Measurements from ENCODE around the gene TRNAU1AP. TPM values are rescaled to one million over a fixed set of nuclear protein-coding genes. Genes with fewer than 3 reads are reported as not detected.

TRNAU1AP gene
- total RNA-seq, 1 donor from 2014 or later: 11.9 TPM

DNA sequence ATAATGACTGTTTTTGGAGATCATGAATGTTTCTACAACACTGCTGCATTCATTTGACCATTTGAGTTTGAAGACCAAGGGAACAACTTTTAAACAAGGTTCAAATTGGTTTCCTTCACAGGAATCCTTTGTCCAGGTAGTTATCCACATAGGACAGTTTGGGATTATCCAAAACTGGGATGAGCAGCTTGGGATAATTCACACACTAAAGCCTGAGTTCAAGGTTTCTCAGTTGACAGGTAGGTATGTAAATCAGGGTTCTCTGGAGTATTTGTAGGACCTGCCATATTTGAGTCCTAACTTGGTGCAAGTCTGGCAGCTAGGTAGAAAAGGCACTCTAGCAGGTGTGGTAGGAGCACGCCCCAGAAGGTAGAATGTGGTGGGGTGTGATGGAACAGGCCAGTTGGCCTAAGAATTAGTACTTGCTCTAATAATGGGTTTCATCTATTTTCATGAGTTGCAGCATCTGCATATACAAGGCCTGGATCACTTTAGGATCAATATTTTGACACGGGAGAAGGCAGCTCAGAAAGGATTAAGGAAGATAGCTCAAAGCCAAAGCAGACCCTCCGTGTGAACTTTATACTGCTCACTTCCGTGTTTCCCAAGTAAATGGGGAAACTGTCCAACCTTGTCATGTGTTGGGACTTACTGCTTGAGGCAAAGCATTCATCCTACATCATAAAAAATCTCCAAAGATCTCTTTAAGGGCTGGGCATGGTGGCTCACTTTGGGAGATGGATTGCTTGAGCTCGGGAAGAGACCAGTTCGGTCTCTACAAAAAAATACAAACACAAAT lies 25.1 kb downstream of the TRNAU1AP start:
- H3K36me3 ChIP-seq (ENCODE audit: control insufficient read depth, insufficient read depth, low read length): peaks cover 1% of the 10 kb centered on the region
- DNase-seq (ENCODE audit: low read depth): no peak
- TF ChIP-seq, protein P1, sequence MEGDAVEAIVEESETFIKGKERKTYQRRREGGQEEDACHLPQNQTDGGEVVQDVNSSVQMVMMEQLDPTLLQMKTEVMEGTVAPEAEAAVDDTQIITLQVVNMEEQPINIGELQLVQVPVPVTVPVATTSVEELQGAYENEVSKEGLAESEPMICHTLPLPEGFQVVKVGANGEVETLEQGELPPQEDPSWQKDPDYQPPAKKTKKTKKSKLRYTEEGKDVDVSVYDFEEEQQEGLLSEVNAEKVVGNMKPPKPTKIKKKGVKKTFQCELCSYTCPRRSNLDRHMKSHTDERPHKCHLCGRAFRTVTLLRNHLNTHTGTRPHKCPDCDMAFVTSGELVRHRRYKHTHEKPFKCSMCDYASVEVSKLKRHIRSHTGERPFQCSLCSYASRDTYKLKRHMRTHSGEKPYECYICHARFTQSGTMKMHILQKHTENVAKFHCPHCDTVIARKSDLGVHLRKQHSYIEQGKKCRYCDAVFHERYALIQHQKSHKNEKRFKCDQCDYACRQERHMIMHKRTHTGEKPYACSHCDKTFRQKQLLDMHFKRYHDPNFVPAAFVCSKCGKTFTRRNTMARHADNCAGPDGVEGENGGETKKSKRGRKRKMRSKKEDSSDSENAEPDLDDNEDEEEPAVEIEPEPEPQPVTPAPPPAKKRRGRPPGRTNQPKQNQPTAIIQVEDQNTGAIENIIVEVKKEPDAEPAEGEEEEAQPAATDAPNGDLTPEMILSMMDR (IDR thresholded peaks at IDR 0.05; ENCODE audit: insufficient read depth, low read length, poor library complexity, severe bottlenecking): no peak
- no peaks in the 10 kb centered on the region for H3K27me3 ChIP-seq (ENCODE audit: control insufficient read depth, insufficient read depth, low read length)
- H3K4me3 ChIP-seq (ENCODE audit: low read depth, low read length): no peak overlapping the region

DNA sequence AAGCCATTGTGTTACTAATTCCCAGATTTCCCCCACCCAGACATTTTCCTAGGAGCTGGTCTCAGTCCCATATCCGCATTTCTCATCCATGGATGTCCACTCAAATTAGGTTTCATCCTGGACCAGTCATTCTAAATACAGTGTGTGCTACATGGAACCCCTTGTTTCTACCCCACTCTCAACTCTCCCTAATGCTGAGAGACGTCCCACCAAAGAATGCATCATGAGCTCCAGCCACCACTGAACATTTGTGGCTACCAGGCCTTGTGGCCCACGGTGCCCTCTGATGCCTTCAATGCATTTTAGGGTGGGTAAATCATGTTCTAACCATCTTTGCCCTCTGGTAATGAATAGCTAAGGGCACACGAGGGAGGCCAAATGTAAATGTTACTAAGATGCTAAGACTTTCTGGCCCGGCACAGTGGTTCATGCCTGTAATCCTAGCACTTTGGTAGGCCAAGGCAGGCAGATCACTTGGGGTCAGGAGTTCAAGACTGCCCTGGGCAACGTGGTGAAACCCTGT lies 25.9 kb downstream of the TRNAU1AP start:
- Histone ChIP-seq H3K4me3 (ENCODE audit: low read depth, low read length) (no peak overlapping the region), H3K27me3 (ENCODE audit: control insufficient read depth, insufficient read depth, low read length) (no peaks in the 10 kb centered on the region), H3K36me3 (ENCODE audit: control insufficient read depth, insufficient read depth, low read length) (peaks cover 1% of the 10 kb centered on the region)
- DNase-seq (ENCODE audit: low read depth): no peak
- TF ChIP-seq, protein P1 (IDR thresholded peaks at IDR 0.05; ENCODE audit: insufficient read depth, low read length, poor library complexity, severe bottlenecking): no peak

DNA sequence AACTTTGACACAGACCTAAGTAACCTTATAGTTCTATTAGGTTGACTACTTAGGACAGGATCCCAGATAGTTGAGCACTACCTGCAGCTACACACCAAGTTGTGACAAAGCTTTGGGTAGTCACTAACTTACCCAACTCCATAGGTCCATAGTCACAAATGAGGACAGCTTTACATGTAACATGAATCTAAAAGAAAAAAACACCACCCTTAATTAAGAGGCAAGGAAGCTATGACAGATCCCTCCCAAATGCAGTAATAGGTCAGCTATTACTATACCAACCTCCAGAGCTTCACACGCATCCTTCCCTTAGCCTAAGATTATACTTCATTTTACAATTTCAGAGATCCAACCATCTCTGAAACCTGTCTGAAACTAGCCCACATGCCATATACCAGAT lies 26.5 kb downstream of the TRNAU1AP start:
- H3K27me3 ChIP-seq (ENCODE audit: control insufficient read depth, insufficient read depth, low read length): no peaks in the 10 kb centered on the region
- H3K36me3 ChIP-seq (ENCODE audit: control insufficient read depth, insufficient read depth, low read length): peaks cover 1% of the 10 kb centered on the region
- no peak for DNase-seq (ENCODE audit: low read depth)
- TF ChIP-seq, protein P1 (IDR thresholded peaks at IDR 0.05; ENCODE audit: insufficient read depth, low read length, poor library complexity, severe bottlenecking): no peak
- peak overlapping the region; percentile 18 for H3K4me3 ChIP-seq (ENCODE audit: low read depth, low read length)

DNA sequence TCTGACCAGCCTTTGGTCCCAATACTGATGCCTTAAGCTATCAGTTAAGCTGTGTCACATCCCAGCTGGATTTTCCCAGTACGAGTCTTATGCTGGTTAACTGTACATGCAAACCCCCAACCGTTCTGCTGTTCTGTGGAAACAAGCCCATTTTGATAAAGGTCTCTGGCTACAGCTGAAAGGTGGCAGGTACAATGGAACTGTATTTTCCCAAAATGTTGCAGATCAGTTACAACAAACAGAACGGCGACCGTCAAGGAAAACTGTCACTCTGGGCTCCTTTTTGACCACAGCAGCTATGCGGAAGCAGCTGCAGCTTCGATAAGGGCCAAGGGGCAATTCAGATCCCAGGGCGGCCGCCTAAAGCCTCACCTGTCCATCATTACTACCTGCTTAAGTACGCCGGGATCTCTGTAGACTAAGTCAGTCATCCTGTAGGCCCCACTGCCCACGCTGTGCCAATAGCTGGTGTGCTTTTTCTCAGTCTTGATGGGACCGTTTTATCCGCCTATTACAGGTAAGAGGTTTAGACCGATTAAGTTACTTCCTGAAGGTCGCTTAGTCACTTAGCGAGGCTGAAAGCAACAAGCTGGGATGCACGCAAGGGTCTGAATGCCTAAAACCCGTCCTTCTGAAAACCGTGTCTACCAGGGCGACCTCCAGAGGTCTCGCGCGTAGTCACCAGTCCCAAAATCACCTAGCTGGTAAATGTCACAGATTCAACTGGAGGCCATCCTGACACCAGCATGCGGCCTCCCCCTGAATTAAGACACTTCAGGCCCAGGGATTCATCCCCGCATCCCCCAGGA lies 28.0 kb downstream of the TRNAU1AP start:
- TF ChIP-seq, protein P1 (IDR thresholded peaks at IDR 0.05; ENCODE audit: insufficient read depth, low read length, poor library complexity, severe bottlenecking): peak; percentile 22
- H3K36me3 ChIP-seq (ENCODE audit: control insufficient read depth, insufficient read depth, low read length): peaks cover 1% of the 10 kb centered on the region
- peak overlapping the region; percentile 76 for H3K4me3 ChIP-seq (ENCODE audit: low read depth, low read length)
- H3K27me3 ChIP-seq (ENCODE audit: control insufficient read depth, insufficient read depth, low read length): no peaks in the 10 kb centered on the region
- DNase-seq (ENCODE audit: low read depth): no peak

DNA sequence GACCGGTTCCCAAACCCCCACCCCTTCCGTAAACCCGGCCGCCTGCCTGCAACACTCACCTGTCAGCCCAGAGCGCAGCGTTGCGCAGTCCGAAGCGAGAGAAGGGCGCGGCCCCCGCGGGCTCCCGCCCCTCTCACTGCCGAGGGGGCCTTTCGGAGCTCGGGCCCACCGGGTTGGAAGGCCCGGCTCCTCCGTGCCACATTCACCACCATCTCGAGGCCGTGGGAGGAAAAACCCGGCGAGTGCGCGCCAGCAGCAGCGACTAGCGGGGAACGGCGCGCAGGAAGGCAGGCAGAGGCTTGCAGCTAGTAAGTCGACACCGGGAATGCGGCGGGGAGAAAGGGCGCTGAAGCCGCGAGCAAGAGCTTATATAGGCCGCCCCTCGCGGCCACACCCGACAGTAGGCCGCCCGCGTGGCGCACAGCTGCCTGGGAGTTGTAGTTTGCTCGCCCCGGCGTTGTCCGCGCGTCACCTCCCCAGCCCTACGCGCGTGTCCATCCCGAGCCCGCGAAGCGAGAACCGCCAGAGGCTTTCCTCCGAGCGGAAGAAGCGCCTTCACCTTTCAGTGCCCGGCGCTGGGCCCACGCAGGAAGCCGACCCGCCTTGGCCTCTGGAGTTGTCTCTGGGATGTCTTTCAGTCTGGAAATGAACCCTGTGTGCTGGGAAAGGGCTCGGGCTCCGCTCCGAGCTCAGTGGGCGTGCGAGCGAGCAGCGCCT lies 28.8 kb downstream of the TRNAU1AP start:
- Histone ChIP-seq H3K36me3 (ENCODE audit: control insufficient read depth, insufficient read depth, low read length) (peaks cover 1% of the 10 kb centered on the region), H3K27me3 (ENCODE audit: control insufficient read depth, insufficient read depth, low read length) (no peaks in the 10 kb centered on the region), H3K4me3 (ENCODE audit: low read depth, low read length) (peak overlapping the region; percentile 76)
- peak; percentile 72 for DNase-seq (ENCODE audit: low read depth)
- TF ChIP-seq, protein P1 (IDR thresholded peaks at IDR 0.05; ENCODE audit: insufficient read depth, low read length, poor library complexity, severe bottlenecking): no peak
